Measurements from ENCODE around the gene DNAJC12.
"Not testable (repeated sequence)": the region's sequence is repeated elsewhere in the genome, so short reads cannot be mapped to it uniquely, and the experiment has no call there.

The DNAJC12 gene

DNA sequence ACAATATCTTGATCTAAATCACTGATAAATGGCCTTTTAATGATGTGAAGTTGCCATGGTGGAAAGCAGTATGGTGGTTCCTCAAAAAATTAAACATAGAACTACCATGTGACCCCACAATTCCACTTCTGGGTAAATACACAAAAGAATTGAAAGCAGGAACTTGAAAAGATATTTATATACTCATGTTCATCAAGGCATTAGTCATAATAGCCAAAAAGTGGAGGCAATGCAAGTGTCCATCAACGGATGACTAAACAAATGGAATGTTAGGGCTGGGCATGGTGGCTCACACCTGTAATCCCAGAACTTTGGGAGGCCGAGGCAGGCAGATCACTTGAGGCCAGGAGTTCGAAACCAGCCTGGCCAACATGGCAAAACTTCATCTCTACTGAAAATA lies 2.0 kb upstream of the DNAJC12 start:
- DNase-seq (ENCODE audit: low spot score) (no peak), FAIRE-seq (no peak)

GRCh38 chr10:67839511-67839910 lies 1.5 kb upstream of the DNAJC12 start:
- DNase-seq (ENCODE audit: low spot score); FAIRE-seq: not testable (repeated sequence)

- DNase-seq (ENCODE audit: low spot score): no peak
- no peak for FAIRE-seq
Measured at GRCh38 chr10:67836972-67837371, 1.0 kb downstream of the DNAJC12 start.

DNA sequence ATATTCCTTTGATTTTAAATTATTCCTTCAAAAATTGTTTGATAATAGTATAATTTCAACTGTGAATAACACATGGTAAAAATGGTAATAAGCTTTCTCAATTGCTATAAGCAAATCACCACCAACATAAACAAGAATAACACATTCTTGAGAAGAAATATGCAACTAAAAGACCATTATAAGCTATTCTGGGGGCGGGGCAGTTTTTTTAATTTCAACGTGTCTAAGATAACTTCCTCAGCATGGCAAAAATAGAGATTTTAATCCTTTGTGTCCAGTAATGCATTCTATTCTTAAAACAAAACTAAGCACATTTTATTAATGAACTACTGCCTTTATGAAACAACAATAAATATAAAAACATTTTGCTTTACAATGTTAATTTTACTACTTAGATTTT lies 1.5 kb downstream of the DNAJC12 start:
- DNase-seq (ENCODE audit: low spot score): no peak
- no peak for FAIRE-seq

- DNase-seq (ENCODE audit: low spot score): not testable (repeated sequence)
- peak; percentile 94 for FAIRE-seq
Measured at GRCh38 chr10:67835541-67836394, 2.2 kb downstream of the DNAJC12 start.

GRCh38 chr10:67834375-67834774 lies 3.6 kb downstream of the DNAJC12 start:
- no peak for DNase-seq (ENCODE audit: low spot score)
- no peak for FAIRE-seq

GRCh38 chr10:67827811-67828210 lies 10.2 kb downstream of the DNAJC12 start:
- FAIRE-seq (no peak), DNase-seq (ENCODE audit: low spot score) (no peak)

- DNase-seq (ENCODE audit: low spot score): peak; percentile 23
- peak; percentile 61 for FAIRE-seq
Measured at GRCh38 chr10:67819768-67820204, 18.2 kb downstream of the DNAJC12 start.

- peak; percentile 60 for DNase-seq (ENCODE audit: low spot score)
- FAIRE-seq: no peak
Measured at GRCh38 chr10:67818323-67818722, 19.7 kb downstream of the DNAJC12 start.

DNA sequence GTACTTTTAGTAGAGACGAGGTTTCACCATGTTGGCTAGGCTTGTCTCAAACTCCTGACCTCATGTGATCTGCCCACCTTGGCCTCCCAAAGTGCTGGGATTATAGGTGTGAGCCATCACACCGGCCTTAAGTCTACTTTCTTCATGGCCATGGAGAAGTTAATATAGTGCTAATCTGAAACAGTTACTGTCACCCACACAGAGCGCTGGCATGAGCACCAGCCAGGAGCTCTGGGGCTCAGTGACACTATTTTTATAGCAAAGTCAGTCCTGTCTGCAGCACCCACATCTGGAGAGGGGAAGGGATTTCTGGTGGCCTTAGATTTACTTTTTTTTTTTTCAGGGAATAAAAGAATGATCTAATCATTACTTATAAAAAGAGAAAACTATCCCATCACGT lies 21.3 kb downstream of the DNAJC12 start:
- DNase-seq (ENCODE audit: low spot score) (no peak), FAIRE-seq (no peak)

DNA sequence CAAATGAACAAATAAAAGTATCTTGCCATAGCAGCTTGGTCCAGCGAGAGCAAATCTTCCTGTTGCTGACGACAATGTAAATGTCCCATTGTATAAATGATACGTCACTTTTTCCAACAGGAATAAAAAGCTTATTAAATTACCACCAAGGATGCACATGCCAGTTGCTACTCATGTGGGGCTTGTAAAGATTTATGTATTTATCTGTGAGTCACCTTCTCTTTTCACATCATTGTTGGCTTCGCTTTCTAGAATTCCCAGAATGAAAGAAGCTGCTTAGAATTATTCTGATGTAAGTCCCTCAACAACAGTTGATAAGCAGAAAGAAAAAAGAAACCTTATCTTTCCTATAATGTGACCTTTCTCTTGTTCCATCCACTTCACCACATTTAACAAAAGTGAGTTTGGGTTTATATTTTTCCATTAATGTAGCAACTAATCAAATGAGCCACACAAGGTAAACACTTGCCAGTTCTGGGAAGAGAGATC lies 22.4 kb downstream of the DNAJC12 start:
- peak; percentile 61 for DNase-seq (ENCODE audit: low spot score)
- FAIRE-seq: no peak

- no peak for DNase-seq (ENCODE audit: low spot score)
Measured at GRCh38 chr10:67812007-67812406, 26.0 kb downstream of the DNAJC12 start.

DNA sequence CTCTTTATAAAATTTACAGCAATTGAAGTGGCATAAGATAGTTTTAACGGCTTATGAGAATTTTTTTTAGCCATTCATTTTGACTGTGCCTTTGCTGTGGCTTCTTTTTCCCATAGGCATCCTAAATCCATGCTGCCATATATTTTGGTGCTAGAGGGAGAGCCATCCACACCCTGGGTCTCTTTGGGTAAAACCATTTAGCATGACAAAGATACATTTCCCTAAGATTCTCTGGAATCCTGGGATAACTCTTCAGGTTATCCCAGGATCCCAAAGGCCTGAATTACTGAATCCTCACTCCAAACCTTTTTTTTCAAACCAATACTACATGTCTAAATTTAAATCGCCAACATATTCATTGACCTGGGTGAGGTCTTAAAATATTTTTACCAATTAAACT lies 28.9 kb downstream of the DNAJC12 start:
- FAIRE-seq: no peak
- no peak for DNase-seq (ENCODE audit: low spot score)

More at GRCh38 chr10:67812007-67812406, 26.0 kb downstream of the DNAJC12 start:
- no peak for FAIRE-seq

GRCh38 chr10:67808704-67809103 lies 29.3 kb downstream of the DNAJC12 start:
- FAIRE-seq (no peak), DNase-seq (ENCODE audit: low spot score) (no peak)

- FAIRE-seq (no peak), DNase-seq (ENCODE audit: low spot score) (no peak)
Measured at GRCh38 chr10:67807855-67808456, 30.0 kb downstream of the DNAJC12 start.

GRCh38 chr10:67804395-67804678 lies 33.7 kb downstream of the DNAJC12 start:
- FAIRE-seq (no peak), DNase-seq (ENCODE audit: low spot score) (no peak)

- DNase-seq (ENCODE audit: low spot score) (no peak), FAIRE-seq (no peak)
Measured at GRCh38 chr10:67803588-67804394, 34.2 kb downstream of the DNAJC12 start.

- FAIRE-seq (no peak), DNase-seq (ENCODE audit: low spot score) (no peak)
Measured at GRCh38 chr10:67802767-67803538, 35.0 kb downstream of the DNAJC12 start.

DNA sequence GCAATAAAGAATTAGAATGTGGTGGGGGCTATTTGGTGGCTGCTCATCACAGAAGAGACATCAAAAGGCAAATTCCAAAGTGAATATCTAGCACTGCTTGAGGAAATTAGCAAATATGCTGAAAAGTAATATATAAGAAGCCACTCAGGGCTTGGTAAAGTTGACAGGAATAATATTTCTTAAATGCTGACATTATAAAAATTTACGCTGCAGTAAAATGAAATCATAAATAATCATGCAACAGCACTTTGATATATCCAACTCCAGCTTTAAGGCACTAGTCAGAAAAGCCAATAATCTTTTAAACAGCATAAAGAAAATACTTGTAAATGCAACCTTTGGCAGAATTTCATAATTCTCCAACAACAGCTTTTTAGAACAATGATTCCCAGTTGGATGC lies 36.9 kb downstream of the DNAJC12 start:
- DNase-seq (ENCODE audit: low spot score) (no peak), FAIRE-seq (no peak)

GRCh38 chr10:67794909-67795460 lies 43.0 kb downstream of the DNAJC12 start:
- DNase-seq (ENCODE audit: low spot score) (no peak), FAIRE-seq (no peak)

GRCh38 chr10:67794256-67794655 lies 43.7 kb downstream of the DNAJC12 start:
- FAIRE-seq: no peak
- DNase-seq (ENCODE audit: low spot score): no peak

All from urothelium cell line (cell line).